NCI-H446 treated with DMSO at 0.1 percent for 48 hours (cell line): ENCODE data around the gene STMND1.

Experiments
- DNase-seq: peaks from one replicate; lab custom pipeline; 2025; lab: John Stamatoyannopoulos, UW

The STMND1 gene

DNA sequence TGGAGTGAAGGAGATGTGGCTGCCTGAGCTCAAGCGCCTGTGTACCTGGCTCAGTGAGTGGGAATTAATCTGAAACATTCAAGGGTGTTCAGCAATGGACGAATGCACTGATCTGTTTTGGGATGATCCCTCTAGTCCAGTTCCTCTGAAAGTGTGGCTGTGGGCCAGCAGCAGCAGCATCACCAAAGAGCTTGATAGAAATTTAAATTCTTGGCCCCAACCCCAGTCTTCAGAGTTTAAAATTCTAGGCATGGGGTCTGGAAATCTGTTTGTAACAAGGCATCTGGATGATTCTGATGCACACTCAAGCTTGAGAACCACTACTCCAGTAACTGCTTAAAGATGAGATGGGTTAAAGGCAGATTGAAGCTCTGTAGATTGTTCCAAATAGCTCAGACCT, 59.2 kb downstream of the STMND1 start:
- peak; percentile 97 for DNase-seq

DNA sequence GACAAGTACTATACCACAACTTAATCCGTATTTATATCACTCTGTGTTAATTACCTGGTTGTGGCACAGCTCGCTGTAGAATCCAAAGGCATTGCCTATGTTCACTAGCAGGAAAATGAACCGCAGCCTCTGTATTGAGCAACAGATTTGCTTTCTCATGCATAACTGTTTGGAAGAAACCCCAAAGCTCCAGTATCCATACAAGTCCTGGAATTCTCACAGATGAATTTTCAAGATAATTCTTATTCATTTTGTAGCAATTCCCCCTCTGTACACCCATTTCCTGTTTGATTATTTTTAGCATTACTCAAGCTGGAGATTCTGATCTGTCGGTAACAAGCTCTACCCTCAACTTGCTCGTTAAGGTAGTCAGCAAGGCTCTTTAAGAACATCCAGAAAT, 63.5 kb downstream of the STMND1 start:
- no peak for DNase-seq

DNA sequence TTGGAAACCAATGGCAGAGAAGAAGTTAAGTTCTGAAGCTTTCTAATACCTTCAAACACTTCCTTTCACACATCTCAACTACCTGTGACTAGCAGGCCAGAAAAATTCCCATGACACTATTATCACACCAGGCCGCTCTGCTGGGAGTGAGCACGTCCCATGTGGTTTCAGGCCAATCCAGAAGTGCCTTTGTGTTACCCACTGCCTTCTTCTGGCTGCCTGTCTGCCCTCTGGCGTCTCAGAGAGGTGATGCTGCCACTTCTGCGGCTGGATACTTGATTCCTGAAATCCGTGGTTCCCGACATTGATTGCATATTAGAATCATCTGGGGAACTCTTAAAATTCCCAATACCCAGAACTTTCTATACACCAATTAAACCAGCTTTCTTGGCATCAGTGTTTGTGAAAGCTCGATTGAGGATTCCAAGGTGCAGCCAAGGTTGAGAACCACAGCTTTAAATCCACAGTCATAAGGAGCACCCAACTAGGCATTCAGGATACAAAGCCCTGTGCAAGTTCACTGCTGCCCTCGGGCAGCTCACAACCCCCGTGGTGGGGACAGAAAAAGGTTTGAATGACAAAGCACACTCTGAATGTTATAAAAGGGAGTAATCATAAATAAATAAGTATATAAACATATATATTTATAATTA, 65.6 kb downstream of the STMND1 start:
- no peak for DNase-seq

DNA sequence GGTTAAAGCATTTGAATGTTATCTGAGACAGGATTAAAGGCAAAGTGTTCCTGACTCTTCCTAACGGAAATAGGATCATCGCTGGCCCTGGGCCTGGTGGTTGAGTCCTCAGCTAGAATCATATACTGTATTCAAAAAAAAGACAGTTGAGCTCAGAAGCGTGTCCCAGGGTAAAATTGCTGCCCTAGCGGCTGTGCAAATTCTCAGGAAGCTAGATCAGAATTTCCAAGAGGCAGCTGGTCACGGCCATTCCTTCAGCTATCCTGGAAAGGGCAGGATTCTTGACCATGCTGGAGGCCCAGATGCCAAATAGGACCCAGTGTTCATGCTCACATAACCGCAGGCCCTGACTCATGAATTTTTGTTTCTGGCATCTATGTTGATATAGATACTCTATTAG, 67.4 kb downstream of the STMND1 start:
- DNase-seq, result peak; percentile 73

- DNase-seq, result peak; percentile 87
Observed at GRCh38 chr6:17169711-17170110, 67.9 kb downstream of the STMND1 start.

DNA sequence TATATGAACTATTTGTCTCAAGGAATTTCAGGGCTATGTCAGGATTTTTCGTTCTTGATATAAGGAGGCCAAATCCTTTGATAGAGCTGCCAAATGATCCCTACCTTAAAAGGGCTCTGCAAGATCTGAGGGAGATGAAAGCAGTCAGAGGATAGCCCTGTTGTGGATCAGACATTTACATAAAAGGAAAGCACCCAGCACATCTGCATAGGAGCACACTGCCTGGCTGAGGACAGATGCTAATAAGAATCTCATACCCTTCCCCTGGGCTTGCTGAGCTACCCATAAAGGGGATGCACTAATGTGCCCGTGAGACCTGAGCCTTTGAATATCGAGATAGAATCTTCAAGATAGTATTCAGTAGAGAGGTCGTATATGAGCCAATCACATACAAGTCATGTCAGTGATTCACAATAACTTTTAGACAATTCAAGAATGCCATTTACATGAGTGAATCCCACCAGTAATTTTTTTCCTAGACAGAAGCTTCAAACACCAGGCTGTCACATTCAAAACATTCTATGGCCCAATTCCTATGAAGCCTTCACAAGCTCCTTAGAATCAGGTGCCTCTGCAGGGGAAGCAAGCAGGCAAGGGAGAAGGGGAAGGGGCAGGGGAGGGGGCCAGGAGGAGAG, 71.1 kb downstream of the STMND1 start:
- no peak for DNase-seq

- peak; percentile 83 for DNase-seq
Observed at GRCh38 chr6:17178326-17178725, 76.5 kb downstream of the STMND1 start.

DNA sequence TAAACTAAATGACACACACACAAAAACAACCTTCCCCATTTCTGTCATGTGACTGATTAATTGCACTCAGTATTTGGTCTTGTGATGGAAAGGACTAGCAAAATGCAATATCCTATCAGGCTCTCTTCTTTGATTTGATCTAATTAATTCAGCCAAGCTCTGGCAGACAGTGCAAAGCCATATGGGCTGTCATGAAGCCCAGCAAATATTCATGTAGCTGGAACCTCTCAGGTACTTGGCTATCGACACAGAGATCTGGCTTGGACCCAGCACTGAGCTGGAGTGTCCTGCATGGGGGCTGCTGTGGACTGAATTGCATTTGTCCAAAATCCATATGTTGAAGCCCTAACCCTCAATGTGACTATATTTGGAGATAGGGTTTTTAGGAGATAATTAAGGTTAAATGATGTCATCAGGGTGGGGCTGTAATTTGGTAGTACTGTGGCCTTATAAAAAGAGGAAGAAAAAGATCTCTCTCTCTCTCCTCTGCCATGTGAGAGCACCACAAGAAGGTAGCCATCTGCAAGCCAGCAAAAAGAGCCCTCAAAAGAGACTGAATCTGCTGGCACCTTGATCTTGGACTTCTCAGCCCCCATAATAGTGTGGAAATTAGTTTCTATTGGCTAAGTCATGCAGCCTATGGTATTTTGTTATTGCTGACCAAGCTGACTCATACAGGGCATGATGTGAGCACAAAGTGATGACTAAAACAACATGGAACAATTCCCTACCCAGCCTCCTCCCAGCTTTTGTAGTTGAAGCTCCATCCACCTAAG, 77.1 kb downstream of the STMND1 start:
- DNase-seq, result peak; percentile 99

GRCh38 chr6:17179530-17180073, 77.8 kb downstream of the STMND1 start:
- peak; percentile 87 for DNase-seq
